ENCODE measurements around the gene RBM15.

DNA sequence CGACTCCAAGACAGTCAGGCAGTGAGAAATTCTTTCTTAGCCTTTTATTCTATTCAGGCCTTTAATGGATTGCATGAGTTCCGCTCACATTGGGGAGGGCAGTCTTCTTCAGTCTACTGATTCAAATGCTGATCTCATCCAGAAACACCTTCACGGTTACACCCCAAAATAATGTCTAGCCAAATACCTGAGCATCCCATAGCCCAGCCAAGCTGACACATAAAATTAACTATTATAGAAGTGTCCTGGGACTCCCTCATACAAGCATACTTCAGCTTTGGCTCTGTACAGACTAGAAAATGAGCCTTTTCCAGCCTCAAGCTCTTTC, 55.3 kb downstream of the RBM15 start:
- TF ChIP-seq PATZ1 (CRISPR knock-in tag; IDR thresholded peaks at IDR 0.05; ENCODE audit: borderline replicate concordance) (no peak), PPARA (CRISPR knock-in tag; IDR thresholded peaks at IDR 0.05; ENCODE audit: borderline replicate concordance) (no peak), TOX (CRISPR knock-in tag; IDR thresholded peaks at IDR 0.05; ENCODE audit: borderline replicate concordance) (no peak), ZFP3 (CRISPR knock-in tag; IDR thresholded peaks at IDR 0.05) (no peak), OSR1 (CRISPR knock-in tag; IDR thresholded peaks at IDR 0.05) (no peak), CREB5 (CRISPR knock-in tag; IDR thresholded peaks at IDR 0.05; ENCODE audit: low read depth) (no peak), ZNF70 (CRISPR knock-in tag; IDR thresholded peaks at IDR 0.05) (no peak)

Data from SK-N-SH treated with all-trans-retinoic acid at 6 μM for 48 hours (cell line).